SK-N-SH (cell line): Measurements from ENCODE around the gene CKM. TPM values are rescaled to one million over a fixed set of nuclear protein-coding genes. Genes with fewer than 3 reads are reported as not detected.

Experiments
- CTCF ChIA-PET: fragments of 300-600, 350-600 bp; formaldehyde crosslinking; extraction: SDS; loops from one replicate; lab custom pipeline; 2021; lab: Yijun Ruan, JAX
- POLR2A ChIA-PET: fragments of 350-600 bp; sonication (Branson Sonifier 250); formaldehyde crosslinking; extraction: SDS; loops from one replicate; lab custom pipeline; 2020; ENCODE audit warnings: antibody characterized with exemption, inconsistent platforms; lab: Yijun Ruan, JAX
- DNase-seq: peaks from one replicate; pipeline ENCODE4 v3.0.0; 2012
- H2AFZ ChIP-seq: fragments of 200-600 bp; sonication (generic); 2 replicates; pipeline ENCODE4 v1.8.1; 2016; ENCODE audit warnings: antibody characterized with exemption, mild to moderate bottlenecking, low read depth
- H3F3A ChIP-seq: fragments of 200-600 bp; sonication (generic); replicated peaks from 2 replicates; pipeline ENCODE3; 2016; ENCODE audit warnings: antibody characterized with exemption, mild to moderate bottlenecking; ENCODE audit not compliant: insufficient read depth
- H3K27ac ChIP-seq, 2 experiments: fragments of 200-500 bp in 1 of 2; fragments of 200-600 bp in 1 of 2; sonication (Bioruptor generic) in 1 of 2; sonication (generic), shearing (Covaris generic) in 1 of 2; 2 replicates each; pipeline versions ENCODE4 v1.5.1 to v1.6.1; 2014 to 2016; ENCODE audit warnings: low read depth in 2 of 2, inconsistent platforms in 1 of 2, low read length in 1 of 2, mild to moderate bottlenecking in 1 of 2, mixed read lengths in 1 of 2
- H3K27me3 ChIP-seq: fragments of 200-600 bp; sonication (generic), shearing (Covaris generic); 2 replicates; pipeline ENCODE4 v1.6.1; 2016; ENCODE audit warnings: mixed run types; ENCODE audit not compliant: insufficient read depth
- H3K36me3 ChIP-seq, 2 experiments: fragments of 200-500 bp in 1 of 2; fragments of 200-600 bp in 1 of 2; sonication (Bioruptor generic) in 1 of 2; sonication (generic) in 1 of 2; replicated peaks in 1 of 2; 2 replicates each; pipeline versions ENCODE3 to v1.5.1; 2014 to 2016; ENCODE audit warnings: low read length in 1 of 2, mild to moderate bottlenecking in 1 of 2; ENCODE audit not compliant: insufficient read depth in 2 of 2, control insufficient read depth in 1 of 2
- H3K4me1 ChIP-seq, 2 experiments: fragments of 200-500 bp in 1 of 2; fragments of 200-600 bp in 1 of 2; sonication (Bioruptor generic) in 1 of 2; sonication (generic), shearing (Covaris generic) in 1 of 2; 2 replicates each; pipeline versions ENCODE4 v1.5.1 to v1.6.1; 2014 to 2016; ENCODE audit warnings: low read depth in 1 of 2, low read length in 1 of 2, mixed run types in 1 of 2; ENCODE audit not compliant: insufficient read depth in 2 of 2, control insufficient read depth in 1 of 2
- H3K4me2 ChIP-seq: fragments of 200-600 bp; sonication (generic), shearing (Covaris generic); 2 replicates; pipeline ENCODE4 v1.6.1; 2017; ENCODE audit warnings: mixed run types
- H3K4me3 ChIP-seq, 2 experiments: fragments of 200-500 bp in 1 of 2; fragments of 200-600 bp in 1 of 2; sonication (Bioruptor generic) in 1 of 2; sonication (generic), shearing (Covaris generic) in 1 of 2; 2 replicates each; pipeline versions ENCODE4 v1.5.1 to v1.8.1; 2014 to 2016; ENCODE audit warnings: low read depth in 2 of 2, inconsistent platforms in 1 of 2, low read length in 1 of 2, mild to moderate bottlenecking in 1 of 2, mixed read lengths in 1 of 2, moderate library complexity in 1 of 2
- H3K79me2 ChIP-seq: fragments of 200-600 bp; sonication (generic); 2 replicates; pipeline ENCODE4 v1.8.1; 2017; ENCODE audit warnings: mild to moderate bottlenecking; ENCODE audit not compliant: insufficient read depth
- H3K9ac ChIP-seq: fragments of 200-600 bp; sonication (generic); 2 replicates; pipeline ENCODE4 v1.6.1; 2017; ENCODE audit warnings: mixed run types
- H3K9me2 ChIP-seq: fragments of 200-600 bp; sonication (generic); 2 replicates; pipeline ENCODE4 v1.6.1; 2017; ENCODE audit warnings: mixed run types
- H3K9me3 ChIP-seq: fragments of 200-600 bp; sonication (generic); 2 replicates; pipeline ENCODE4 v1.6.1; 2017; ENCODE audit warnings: mixed run types, mild to moderate bottlenecking, moderate library complexity
- H4K20me1 ChIP-seq: fragments of 200-600 bp; sonication (generic); 2 replicates; pipeline ENCODE4 v1.6.1; 2017; ENCODE audit warnings: mild to moderate bottlenecking, mixed run types; ENCODE audit not compliant: insufficient read depth
- CHD2 ChIP-seq: fragments of 150-350 bp; IDR thresholded peaks from 2 replicates; pipeline ENCODE4 v1.6.1; 2018; ENCODE audit warnings: low read length; ENCODE audit not compliant: partially characterized antibody
- ELF1 ChIP-seq: IDR thresholded peaks from 2 replicates; pipeline ENCODE4 v1.4.0; 2012
- FOXM1 ChIP-seq: IDR thresholded peaks from 2 replicates; pipeline ENCODE4 v1.4.0; 2012; ENCODE audit warnings: low read depth, mild to moderate bottlenecking
- GATA2 ChIP-seq: sonication (generic); formaldehyde crosslinking; IDR thresholded peaks from 2 replicates; pipeline ENCODE4 v1.5.0; 2020; ENCODE audit warnings: mild to moderate bottlenecking, missing genetic modification reagents
- MEF2A ChIP-seq: IDR thresholded peaks from 2 replicates; pipeline ENCODE4 v1.4.0; 2012; ENCODE audit warnings: low read depth, borderline replicate concordance
- MXI1 ChIP-seq: IDR thresholded peaks from 2 replicates; pipeline ENCODE4 v1.6.1; 2012; ENCODE audit warnings: mild to moderate bottlenecking, low read depth, low read length, improper control_type of control experiment
- NFIC ChIP-seq: IDR thresholded peaks from 2 replicates; pipeline ENCODE4 v1.4.0; 2012; ENCODE audit warnings: borderline replicate concordance
- POLR2AphosphoS5 ChIP-seq: IDR thresholded peaks from 2 replicates; pipeline ENCODE4 v1.6.1; 2012; ENCODE audit warnings: low read depth, low read length
- RXRA ChIP-seq: IDR thresholded peaks from 2 replicates; pipeline ENCODE4 v1.4.0; 2012; ENCODE audit warnings: low read depth, mild to moderate bottlenecking, borderline replicate concordance
- SIN3A ChIP-seq: IDR thresholded peaks from 2 replicates; pipeline ENCODE4 v1.6.1; 2012; ENCODE audit warnings: low read depth, mild to moderate bottlenecking, low read length, moderate library complexity, borderline replicate concordance
- SMC3 ChIP-seq: IDR thresholded peaks from 2 replicates; pipeline ENCODE4 v1.6.1; 2012; ENCODE audit warnings: low read depth, low read length, improper control_type of control experiment
- TCF12 ChIP-seq: IDR thresholded peaks from 2 replicates; pipeline ENCODE4 v1.4.0; 2012
- YY1 ChIP-seq: IDR thresholded peaks from 2 replicates; pipeline ENCODE4 v1.4.0; 2012; ENCODE audit warnings: low read depth, mild to moderate bottlenecking
- WGBS: methylation state at CpG from one replicate; pipeline ENCODE4 v1.1.6; 2017; ENCODE audit warnings: low lambda C conversion rate; 5-methylcytosine and 5-hydroxymethylcytosine counted together
- polyA plus RNA-seq, 3 experiments: library from polyadenylated mRNA; depleted of rRNA; stranded (reverse); fragments of >200 nt; gene quantifications; 2 replicates each; pipeline ENCODE4 v1.2.3, GENCODE V29; 2012
- TF ChIP-seq, protein P1 (sequence below): IDR thresholded peaks from 2 replicates; pipeline ENCODE4 v1.4.0; 2012; ENCODE audit warnings: low read depth
- TF ChIP-seq, protein P2 (sequence below): IDR thresholded peaks from 2 replicates; pipeline ENCODE4; 2012
- TF ChIP-seq, protein P3 (sequence below): IDR thresholded peaks from 2 replicates; pipeline ENCODE4 v1.4.0; 2012; ENCODE audit warnings: low read depth, borderline replicate concordance
- TF ChIP-seq, protein P4 (sequence below): fragments of 150-350 bp; IDR thresholded peaks from 2 replicates; pipeline ENCODE4 v1.6.1; 2016; ENCODE audit warnings: mild to moderate bottlenecking, low read depth, low read length
- TF ChIP-seq, protein P5 (sequence below): fragments of 150-350 bp; IDR thresholded peaks from 2 replicates; pipeline ENCODE4 v1.6.1; 2017; ENCODE audit warnings: antibody characterized with exemption, low read length, low read depth, borderline replicate concordance

Gene CKM
- polyA plus RNA-seq, 1 of the 3 experiments (the other 2 are of a cell fraction), result 0.05 TPM

DNA sequence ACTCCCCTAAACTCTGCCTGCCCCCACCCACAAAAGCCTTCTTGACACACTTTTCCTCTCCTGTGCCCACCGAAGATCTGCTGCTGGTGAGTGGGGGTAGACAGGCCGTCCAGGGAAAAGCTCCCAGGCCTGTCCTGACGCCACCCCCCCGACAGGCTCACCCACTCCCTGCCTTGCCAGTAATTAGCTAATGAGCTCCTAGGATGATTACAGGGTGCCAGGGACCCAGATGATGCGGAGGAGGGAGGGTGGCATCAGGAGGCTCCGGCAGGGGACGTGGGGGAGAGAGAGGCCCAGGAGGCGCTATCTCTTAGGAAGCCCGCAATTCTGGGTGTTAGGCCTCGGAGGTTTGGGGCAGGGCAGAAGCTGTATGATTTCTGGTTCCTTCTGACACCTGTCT is 44.6 kb downstream of the CKM start:
- Histone ChIP-seq H4K20me1 (no peaks in the 10 kb centered on the region), H3K9ac (no peak overlapping the region), H3K4me3 (no peak overlapping the region), H3K36me3 (peaks cover 10 to 14% of the 10 kb centered on the region in 2 experiments)
- POLR2A ChIA-PET, result no interaction called here
- CTCF ChIA-PET, result interaction anchor here (1.0 kb wide), 1 partner anchor 28 kb away, joined by 3 read pairs; no protein-coding TSS in a partner anchor
- 91% methylated on average over 10 of the region's 10 CpGs for WGBS
- TF ChIP-seq GATA2 (CRISPR knock-in tag), result no peak
- TF ChIP-seq, protein P1, sequence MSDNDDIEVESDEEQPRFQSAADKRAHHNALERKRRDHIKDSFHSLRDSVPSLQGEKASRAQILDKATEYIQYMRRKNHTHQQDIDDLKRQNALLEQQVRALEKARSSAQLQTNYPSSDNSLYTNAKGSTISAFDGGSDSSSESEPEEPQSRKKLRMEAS, result no peak
- TF ChIP-seq MEF2A, result no peak
- TF ChIP-seq ELF1, result no peak
- no peak for TF ChIP-seq NFIC
- TF ChIP-seq, protein P2, sequence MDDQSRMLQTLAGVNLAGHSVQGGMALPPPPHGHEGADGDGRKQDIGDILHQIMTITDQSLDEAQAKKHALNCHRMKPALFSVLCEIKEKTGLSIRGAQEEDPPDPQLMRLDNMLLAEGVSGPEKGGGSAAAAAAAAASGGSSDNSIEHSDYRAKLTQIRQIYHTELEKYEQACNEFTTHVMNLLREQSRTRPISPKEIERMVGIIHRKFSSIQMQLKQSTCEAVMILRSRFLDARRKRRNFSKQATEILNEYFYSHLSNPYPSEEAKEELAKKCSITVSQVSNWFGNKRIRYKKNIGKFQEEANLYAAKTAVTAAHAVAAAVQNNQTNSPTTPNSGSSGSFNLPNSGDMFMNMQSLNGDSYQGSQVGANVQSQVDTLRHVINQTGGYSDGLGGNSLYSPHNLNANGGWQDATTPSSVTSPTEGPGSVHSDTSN, result no peak
- TF ChIP-seq, protein P3, sequence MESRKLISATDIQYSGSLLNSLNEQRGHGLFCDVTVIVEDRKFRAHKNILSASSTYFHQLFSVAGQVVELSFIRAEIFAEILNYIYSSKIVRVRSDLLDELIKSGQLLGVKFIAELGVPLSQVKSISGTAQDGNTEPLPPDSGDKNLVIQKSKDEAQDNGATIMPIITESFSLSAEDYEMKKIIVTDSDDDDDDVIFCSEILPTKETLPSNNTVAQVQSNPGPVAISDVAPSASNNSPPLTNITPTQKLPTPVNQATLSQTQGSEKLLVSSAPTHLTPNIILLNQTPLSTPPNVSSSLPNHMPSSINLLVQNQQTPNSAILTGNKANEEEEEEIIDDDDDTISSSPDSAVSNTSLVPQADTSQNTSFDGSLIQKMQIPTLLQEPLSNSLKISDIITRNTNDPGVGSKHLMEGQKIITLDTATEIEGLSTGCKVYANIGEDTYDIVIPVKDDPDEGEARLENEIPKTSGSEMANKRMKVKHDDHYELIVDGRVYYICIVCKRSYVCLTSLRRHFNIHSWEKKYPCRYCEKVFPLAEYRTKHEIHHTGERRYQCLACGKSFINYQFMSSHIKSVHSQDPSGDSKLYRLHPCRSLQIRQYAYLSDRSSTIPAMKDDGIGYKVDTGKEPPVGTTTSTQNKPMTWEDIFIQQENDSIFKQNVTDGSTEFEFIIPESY, result no peak
- no peak for TF ChIP-seq YY1
- TF ChIP-seq, protein P4, sequence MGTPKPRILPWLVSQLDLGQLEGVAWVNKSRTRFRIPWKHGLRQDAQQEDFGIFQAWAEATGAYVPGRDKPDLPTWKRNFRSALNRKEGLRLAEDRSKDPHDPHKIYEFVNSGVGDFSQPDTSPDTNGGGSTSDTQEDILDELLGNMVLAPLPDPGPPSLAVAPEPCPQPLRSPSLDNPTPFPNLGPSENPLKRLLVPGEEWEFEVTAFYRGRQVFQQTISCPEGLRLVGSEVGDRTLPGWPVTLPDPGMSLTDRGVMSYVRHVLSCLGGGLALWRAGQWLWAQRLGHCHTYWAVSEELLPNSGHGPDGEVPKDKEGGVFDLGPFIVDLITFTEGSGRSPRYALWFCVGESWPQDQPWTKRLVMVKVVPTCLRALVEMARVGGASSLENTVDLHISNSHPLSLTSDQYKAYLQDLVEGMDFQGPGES, result no peak
- no peak for TF ChIP-seq SIN3A
- no peak for TF ChIP-seq SMC3
- TF ChIP-seq MXI1, result no peak
- no peak for TF ChIP-seq FOXM1
- TF ChIP-seq RXRA, result no peak
- no peak for TF ChIP-seq CHD2
- no peak for TF ChIP-seq TCF12
- TF ChIP-seq, protein P5, sequence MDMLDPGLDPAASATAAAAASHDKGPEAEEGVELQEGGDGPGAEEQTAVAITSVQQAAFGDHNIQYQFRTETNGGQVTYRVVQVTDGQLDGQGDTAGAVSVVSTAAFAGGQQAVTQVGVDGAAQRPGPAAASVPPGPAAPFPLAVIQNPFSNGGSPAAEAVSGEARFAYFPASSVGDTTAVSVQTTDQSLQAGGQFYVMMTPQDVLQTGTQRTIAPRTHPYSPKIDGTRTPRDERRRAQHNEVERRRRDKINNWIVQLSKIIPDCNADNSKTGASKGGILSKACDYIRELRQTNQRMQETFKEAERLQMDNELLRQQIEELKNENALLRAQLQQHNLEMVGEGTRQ, result no peak
- TF ChIP-seq POLR2AphosphoS5, result no peak
- TF ChIP-seq, all 33 proteins: peak for 0
- Histone ChIP-seq H2AFZ (no peak overlapping the region), H3K9me3 (no peaks in the 10 kb centered on the region), H3F3A (no peaks in the 10 kb centered on the region), H3K4me2 (no peak overlapping the region), H3K27ac (no peak overlapping the region), H3K27me3 (no peaks in the 10 kb centered on the region), H3K9me2 (no peaks in the 10 kb centered on the region), H3K79me2 (no peaks in the 10 kb centered on the region), H3K4me1 (peaks cover 0 to 15% of the 10 kb centered on the region in 2 experiments; a peak in 2 of 4 replicates)
- no peak for DNase-seq
